Measurements from ENCODE around the gene PPP1R3A.

The PPP1R3A gene

GRCh38 chr7:113831556-113831955 lies 87.3 kb downstream of the PPP1R3A start:
- Histone ChIP-seq H3K4me3 (ENCODE audit: low read length) (no peak overlapping the region), H3K36me3 (replicated peaks; ENCODE audit: low read depth, low read length) (no peaks in the 10 kb centered on the region), H3K9me3 (ENCODE audit: insufficient read depth, low read length) (no peaks in the 10 kb centered on the region), H3K79me2 (ENCODE audit: low read length) (no peaks in the 10 kb centered on the region), H3K4me2 (ENCODE audit: low read length) (no peak overlapping the region), H2AFZ (ENCODE audit: low read depth, low read length) (no peak overlapping the region), H4K20me1 (ENCODE audit: insufficient read depth, low read length) (no peaks in the 10 kb centered on the region), H3K9ac (ENCODE audit: low read length) (no peak overlapping the region), H3K27ac (ENCODE audit: low read length) (no peak overlapping the region), H3K4me1 (ENCODE audit: low read length) (no peaks in the 10 kb centered on the region), H3K27me3 (ENCODE audit: low read depth, low read length) (no peaks in the 10 kb centered on the region)
- TF ChIP-seq, protein P1, sequence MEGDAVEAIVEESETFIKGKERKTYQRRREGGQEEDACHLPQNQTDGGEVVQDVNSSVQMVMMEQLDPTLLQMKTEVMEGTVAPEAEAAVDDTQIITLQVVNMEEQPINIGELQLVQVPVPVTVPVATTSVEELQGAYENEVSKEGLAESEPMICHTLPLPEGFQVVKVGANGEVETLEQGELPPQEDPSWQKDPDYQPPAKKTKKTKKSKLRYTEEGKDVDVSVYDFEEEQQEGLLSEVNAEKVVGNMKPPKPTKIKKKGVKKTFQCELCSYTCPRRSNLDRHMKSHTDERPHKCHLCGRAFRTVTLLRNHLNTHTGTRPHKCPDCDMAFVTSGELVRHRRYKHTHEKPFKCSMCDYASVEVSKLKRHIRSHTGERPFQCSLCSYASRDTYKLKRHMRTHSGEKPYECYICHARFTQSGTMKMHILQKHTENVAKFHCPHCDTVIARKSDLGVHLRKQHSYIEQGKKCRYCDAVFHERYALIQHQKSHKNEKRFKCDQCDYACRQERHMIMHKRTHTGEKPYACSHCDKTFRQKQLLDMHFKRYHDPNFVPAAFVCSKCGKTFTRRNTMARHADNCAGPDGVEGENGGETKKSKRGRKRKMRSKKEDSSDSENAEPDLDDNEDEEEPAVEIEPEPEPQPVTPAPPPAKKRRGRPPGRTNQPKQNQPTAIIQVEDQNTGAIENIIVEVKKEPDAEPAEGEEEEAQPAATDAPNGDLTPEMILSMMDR (IDR thresholded peaks at IDR 0.05; ENCODE audit: low read depth, low read length): no peak
- no peak for TF ChIP-seq EZH2phosphoT487 (IDR thresholded peaks at IDR 0.05; ENCODE audit: low read depth)

- Histone ChIP-seq H2AFZ (ENCODE audit: low read depth, low read length) (no peak overlapping the region), H3K9ac (ENCODE audit: low read length) (no peak overlapping the region), H3K4me2 (ENCODE audit: low read length) (no peak overlapping the region), H4K20me1 (ENCODE audit: insufficient read depth, low read length) (no peaks in the 10 kb centered on the region), H3K4me1 (ENCODE audit: low read length) (no peaks in the 10 kb centered on the region), H3K36me3 (replicated peaks; ENCODE audit: low read depth, low read length) (no peaks in the 10 kb centered on the region), H3K79me2 (ENCODE audit: low read length) (no peaks in the 10 kb centered on the region), H3K27ac (ENCODE audit: low read length) (no peak overlapping the region), H3K4me3 (ENCODE audit: low read length) (no peak overlapping the region), H3K9me3 (ENCODE audit: insufficient read depth, low read length) (no peaks in the 10 kb centered on the region), H3K27me3 (ENCODE audit: low read depth, low read length) (no peaks in the 10 kb centered on the region)
- TF ChIP-seq, protein P1 (IDR thresholded peaks at IDR 0.05; ENCODE audit: low read depth, low read length): no peak
- no peak for TF ChIP-seq EZH2phosphoT487 (IDR thresholded peaks at IDR 0.05; ENCODE audit: low read depth)
Measured at GRCh38 chr7:113828581-113828980, 90.2 kb downstream of the PPP1R3A start.
